ENCODE data around the gene TMEM50B. TPM values are rescaled to one million over a fixed set of nuclear protein-coding genes. Genes with fewer than 3 reads are reported as not detected.

TMEM50B gene
- total and polyA plus RNA-seq, 2 donors (not counting 1 experiment from before 2014, with no cell fraction given): 28.4 to 60.8 TPM

- H3K9ac ChIP-seq (ENCODE audit: insufficient read depth, low read length): no peak overlapping the region
- no peak overlapping the region for H2AFZ ChIP-seq (ENCODE audit: low read length)
- H3K9me3 ChIP-seq (ENCODE audit: control insufficient read depth, insufficient read depth, low read depth, low read length): no peaks in the 10 kb centered on the region
- no peak overlapping the region for H3K27ac ChIP-seq (ENCODE audit: insufficient read depth, low read length)
- H4K20me1 ChIP-seq (ENCODE audit: control insufficient read depth, extremely low read depth, insufficient read depth, low read length): no peaks in the 10 kb centered on the region
- H3K4me2 ChIP-seq (ENCODE audit: extremely low read depth, insufficient read depth, low read length): no peak overlapping the region
- no peak overlapping the region for H3K4me3 ChIP-seq (replicated peaks in 1 of 4; ENCODE audit: control extremely low read depth in 1 of 4, insufficient read depth in 1 of 4, low read depth in 3 of 4, low read length in 4 of 4)
- H3K79me2 ChIP-seq (ENCODE audit: control insufficient read depth, insufficient read depth, low read length): peaks cover 7% of the 10 kb centered on the region
- no peak for DNase-seq (ENCODE audit: low read depth in 2 of 2)
- H3K4me1 ChIP-seq (ENCODE audit: control insufficient read depth, extremely low read depth, insufficient read depth, low read length): peaks cover 5% of the 10 kb centered on the region
- H3K27me3 ChIP-seq (ENCODE audit: control insufficient read depth, insufficient read depth, low read length): no peaks in the 10 kb centered on the region
- TF ChIP-seq CTCF (conservative IDR thresholded peaks at IDR 0.05 in 1 of 2, IDR thresholded peaks at IDR 0.05 in 1 of 2; ENCODE audit: low read depth in 1 of 2, low read length in 2 of 2): no peak
- no peak for TF ChIP-seq EZH2 (IDR thresholded peaks at IDR 0.05; ENCODE audit: low read length, missing control alignments)
- peaks cover 20% of the 10 kb centered on the region for H3K36me3 ChIP-seq (ENCODE audit: control insufficient read depth, insufficient read depth, low read length)
These were observed 55.6 kb downstream of the TMEM50B start for GRCh38 chr21:33424214-33424613.

- TF ChIP-seq CTCF (conservative IDR thresholded peaks at IDR 0.05 in 1 of 2, IDR thresholded peaks at IDR 0.05 in 1 of 2; ENCODE audit: low read depth in 1 of 2, low read length in 2 of 2): no peak
- no peak for TF ChIP-seq EZH2 (IDR thresholded peaks at IDR 0.05; ENCODE audit: low read length, missing control alignments)
- Histone ChIP-seq H3K4me2 (ENCODE audit: extremely low read depth, insufficient read depth, low read length) (no peak overlapping the region), H4K20me1 (ENCODE audit: control insufficient read depth, extremely low read depth, insufficient read depth, low read length) (no peaks in the 10 kb centered on the region)
These were observed 57.9 kb downstream of the TMEM50B start for GRCh38 chr21:33421713-33422393.

GRCh38 chr21:33419538-33420123 lies 60.1 kb downstream of the TMEM50B start:
- no peaks in the 10 kb centered on the region for H4K20me1 ChIP-seq (ENCODE audit: control insufficient read depth, extremely low read depth, insufficient read depth, low read length)
- no peaks in the 10 kb centered on the region for H3K9me3 ChIP-seq (ENCODE audit: control insufficient read depth, insufficient read depth, low read depth, low read length)
- no peak overlapping the region for H3K4me3 ChIP-seq (replicated peaks in 1 of 4; ENCODE audit: control extremely low read depth in 1 of 4, insufficient read depth in 1 of 4, low read depth in 3 of 4, low read length in 4 of 4)
- no peaks in the 10 kb centered on the region for H3K27me3 ChIP-seq (ENCODE audit: control insufficient read depth, insufficient read depth, low read length)
- H3K79me2 ChIP-seq (ENCODE audit: control insufficient read depth, insufficient read depth, low read length): peaks cover 12% of the 10 kb centered on the region
- H3K4me2 ChIP-seq (ENCODE audit: extremely low read depth, insufficient read depth, low read length): peak overlapping the region; percentile 1
- DNase-seq (ENCODE audit: low read depth in 2 of 2): peak in 1 of 2 donors; percentile 96
- H3K27ac ChIP-seq (ENCODE audit: insufficient read depth, low read length): peak overlapping the region; percentile 40
- H3K4me1 ChIP-seq (ENCODE audit: control insufficient read depth, extremely low read depth, insufficient read depth, low read length): peaks cover 5% of the 10 kb centered on the region
- H2AFZ ChIP-seq (ENCODE audit: low read length): no peak overlapping the region
- TF ChIP-seq EZH2 (IDR thresholded peaks at IDR 0.05; ENCODE audit: low read length, missing control alignments) (no peak), CTCF (conservative IDR thresholded peaks at IDR 0.05 in 1 of 2, IDR thresholded peaks at IDR 0.05 in 1 of 2; ENCODE audit: low read depth in 1 of 2, low read length in 2 of 2) (no peak)
- H3K36me3 ChIP-seq (ENCODE audit: control insufficient read depth, insufficient read depth, low read length): peaks cover 16% of the 10 kb centered on the region
- H3K9ac ChIP-seq (ENCODE audit: insufficient read depth, low read length): no peak overlapping the region

More at GRCh38 chr21:33421713-33422393, 57.9 kb downstream of the TMEM50B start:
- Histone ChIP-seq H3K4me3 (replicated peaks in 1 of 4; ENCODE audit: control extremely low read depth in 1 of 4, insufficient read depth in 1 of 4, low read depth in 3 of 4, low read length in 4 of 4) (no peak overlapping the region), H3K9me3 (ENCODE audit: control insufficient read depth, insufficient read depth, low read depth, low read length) (no peaks in the 10 kb centered on the region), H3K79me2 (ENCODE audit: control insufficient read depth, insufficient read depth, low read length) (peaks cover 9% of the 10 kb centered on the region), H3K36me3 (ENCODE audit: control insufficient read depth, insufficient read depth, low read length) (peaks cover 12% of the 10 kb centered on the region), H3K4me1 (ENCODE audit: control insufficient read depth, extremely low read depth, insufficient read depth, low read length) (peaks cover 5% of the 10 kb centered on the region), H2AFZ (ENCODE audit: low read length) (no peak overlapping the region), H3K27ac (ENCODE audit: insufficient read depth, low read length) (no peak overlapping the region), H3K27me3 (ENCODE audit: control insufficient read depth, insufficient read depth, low read length) (no peaks in the 10 kb centered on the region), H3K9ac (ENCODE audit: insufficient read depth, low read length) (no peak overlapping the region)
- no peak for DNase-seq (ENCODE audit: low read depth in 2 of 2)

Measured in fibroblast of lung (primary cell).